ENCODE measurements around the gene SSH3. TPM values are rescaled to one million over a fixed set of nuclear protein-coding genes. Genes with fewer than 3 reads are reported as not detected.
A peak's percentile ranks its signal among the peaks of the same experiment; 100 is the strongest.

The SSH3 gene
- total RNA-seq, 2 donors from 2014 or later, result 39.1 to 44.4 TPM

GRCh38 chr11:67310246-67311050 lies 7.1 kb downstream of the SSH3 start:
- no peak overlapping the region for H3K27ac Mint-ChIP-seq
- peaks cover 4% of the 10 kb centered on the region for H3K36me3 ChIP-seq (ENCODE audit: control insufficient read depth, insufficient read depth, low read length)
- no peak for TF ChIP-seq CTCF (conservative IDR thresholded peaks at IDR 0.05)
- no peaks in the 10 kb centered on the region for H3K9me3 ChIP-seq (ENCODE audit: control insufficient read depth, low read length)
- no peak overlapping the region for H3K4me3 Mint-ChIP-seq
- no peaks in the 10 kb centered on the region for H3K27me3 ChIP-seq (ENCODE audit: control insufficient read depth, insufficient read depth, low read length, poor library complexity, severe bottlenecking)
- no peak overlapping the region for H3K9ac ChIP-seq (ENCODE audit: extremely low read depth, low read length, poor library complexity, severe bottlenecking)
- no peak overlapping the region for H3K4me3 ChIP-seq (ENCODE audit: low read length)
- peak; percentile 42 for DNase-seq
- no peaks in the 10 kb centered on the region for H3K4me1 Mint-ChIP-seq
- 94 to 95% methylated on average over 15 to 19 of the region's 19 CpGs for WGBS, 2 experiments (ENCODE audit: insufficient coverage in 1 of 2, insufficient read length in 1 of 2)
- H3K36me3 Mint-ChIP-seq (ENCODE audit: low read depth), result peaks cover 10% of the 10 kb centered on the region
- H3K27me3 Mint-ChIP-seq (ENCODE audit: insufficient read depth), result no peaks in the 10 kb centered on the region
- no peaks in the 10 kb centered on the region for H3K9me3 Mint-ChIP-seq
- no peak overlapping the region for H3K27ac ChIP-seq (ENCODE audit: low read depth, low read length)
- no peaks in the 10 kb centered on the region for H3K4me1 ChIP-seq (ENCODE audit: control insufficient read depth, insufficient read depth, low read length)

GRCh38 chr11:67311051-67311555 lies 7.8 kb downstream of the SSH3 start:
- H3K4me3 Mint-ChIP-seq, result no peak overlapping the region
- Histone ChIP-seq H3K4me1 (ENCODE audit: control insufficient read depth, insufficient read depth, low read length) (no peaks in the 10 kb centered on the region), H3K9me3 (ENCODE audit: control insufficient read depth, low read length) (no peaks in the 10 kb centered on the region), H3K4me3 (ENCODE audit: low read length) (no peak overlapping the region), H3K36me3 (ENCODE audit: control insufficient read depth, insufficient read depth, low read length) (peaks cover 4% of the 10 kb centered on the region), H3K9ac (ENCODE audit: extremely low read depth, low read length, poor library complexity, severe bottlenecking) (no peak overlapping the region), H3K27me3 (ENCODE audit: control insufficient read depth, insufficient read depth, low read length, poor library complexity, severe bottlenecking) (no peaks in the 10 kb centered on the region), H3K27ac (ENCODE audit: low read depth, low read length) (no peak overlapping the region)
- no peak overlapping the region for H3K27ac Mint-ChIP-seq
- H3K27me3 Mint-ChIP-seq (ENCODE audit: insufficient read depth), result no peaks in the 10 kb centered on the region
- no peaks in the 10 kb centered on the region for H3K4me1 Mint-ChIP-seq
- 89 to 96% methylated on average over 10 to 18 of the region's 18 CpGs for WGBS, 2 experiments (ENCODE audit: insufficient coverage in 1 of 2, insufficient read length in 1 of 2)
- no peak for DNase-seq
- TF ChIP-seq CTCF (conservative IDR thresholded peaks at IDR 0.05), result no peak
- H3K9me3 Mint-ChIP-seq, result no peaks in the 10 kb centered on the region
- peaks cover 6% of the 10 kb centered on the region for H3K36me3 Mint-ChIP-seq (ENCODE audit: low read depth)

- Mint-ChIP-seq H3K4me3 (no peak overlapping the region), H3K27me3 (ENCODE audit: insufficient read depth) (no peaks in the 10 kb centered on the region), H3K27ac (no peak overlapping the region), H3K36me3 (ENCODE audit: low read depth) (peaks cover 6% of the 10 kb centered on the region), H3K9me3 (no peaks in the 10 kb centered on the region), H3K4me1 (no peaks in the 10 kb centered on the region)
- no peaks in the 10 kb centered on the region for H3K9me3 ChIP-seq (ENCODE audit: control insufficient read depth, low read length)
- H3K4me3 ChIP-seq (ENCODE audit: low read length), result no peak overlapping the region
- H3K36me3 ChIP-seq (ENCODE audit: control insufficient read depth, insufficient read depth, low read length), result peaks cover 4% of the 10 kb centered on the region
- peak; percentile 59 for DNase-seq
- H3K9ac ChIP-seq (ENCODE audit: extremely low read depth, low read length, poor library complexity, severe bottlenecking), result no peak overlapping the region
- no peak overlapping the region for H3K27ac ChIP-seq (ENCODE audit: low read depth, low read length)
- peak; percentile 50 for TF ChIP-seq CTCF (conservative IDR thresholded peaks at IDR 0.05)
- H3K4me1 ChIP-seq (ENCODE audit: control insufficient read depth, insufficient read depth, low read length), result no peaks in the 10 kb centered on the region
- no peaks in the 10 kb centered on the region for H3K27me3 ChIP-seq (ENCODE audit: control insufficient read depth, insufficient read depth, low read length, poor library complexity, severe bottlenecking)
- 91 to 94% methylated on average over 6 to 15 of the region's 15 CpGs for WGBS, 2 experiments (ENCODE audit: insufficient coverage in 1 of 2, insufficient read length in 1 of 2)
Observed at GRCh38 chr11:67311556-67312082, 8.3 kb downstream of the SSH3 start.
